HG03108 (cell line): ENCODE measurements around the gene ADRM1.

Source experiments
- ATAC-seq: cut with Tn5 transposase; IDR thresholded peaks from one replicate; pipeline ENCODE4 v1.9.1; 2021; ENCODE audit warnings: moderate library complexity; ENCODE audit not compliant: unreplicated experiment

Gene ADRM1

GRCh38 chr20:62323146-62323979, 20.6 kb downstream of the ADRM1 start:
- ATAC-seq, result no peak

GRCh38 chr20:62323980-62324906, 21.4 kb downstream of the ADRM1 start:
- ATAC-seq, result no peak

- ATAC-seq, result no peak
These were observed 22.5 kb downstream of the ADRM1 start for GRCh38 chr20:62325172-62325905.

- no peak for ATAC-seq
These were observed 23.8 kb downstream of the ADRM1 start for GRCh38 chr20:62326559-62326958.

GRCh38 chr20:62326959-62327725, 24.3 kb downstream of the ADRM1 start:
- ATAC-seq, result no peak

GRCh38 chr20:62327726-62328495, 25.1 kb downstream of the ADRM1 start:
- no peak for ATAC-seq

GRCh38 chr20:62328684-62329388, 26.0 kb downstream of the ADRM1 start:
- no peak for ATAC-seq

- no peak for ATAC-seq
These were observed 26.9 kb downstream of the ADRM1 start for GRCh38 chr20:62329389-62330377.

- no peak for ATAC-seq
These were observed 27.9 kb downstream of the ADRM1 start for GRCh38 chr20:62330576-62331317.

GRCh38 chr20:62331347-62331746, 28.6 kb downstream of the ADRM1 start:
- no peak for ATAC-seq

GRCh38 chr20:62332421-62332820, 29.6 kb downstream of the ADRM1 start:
- no peak for ATAC-seq

- no peak for ATAC-seq
These were observed 30.4 kb downstream of the ADRM1 start for GRCh38 chr20:62332989-62333819.

- ATAC-seq, result no peak
These were observed 31.2 kb downstream of the ADRM1 start for GRCh38 chr20:62333820-62334595.

GRCh38 chr20:62334881-62335280, 32.1 kb downstream of the ADRM1 start:
- ATAC-seq, result no peak

GRCh38 chr20:62335532-62335931, 32.7 kb downstream of the ADRM1 start:
- no peak for ATAC-seq

- ATAC-seq, result no peak
These were observed 33.5 kb downstream of the ADRM1 start for GRCh38 chr20:62336329-62336728.
